Endometrium (tissue), 2 donors: Measurements from ENCODE around the gene HBM.
"Not testable (repeated sequence)": the region's sequence is repeated elsewhere in the genome, so short reads cannot be mapped to it uniquely, and the experiment has no call there.

Source experiments
- FAIRE-seq: peaks from 2 replicates; lab custom pipeline; 2012; peaks lifted over from hg19 to GRCh38; lab: Jason Lieb, UNC
- donor health status: control.
- donor health status: control.

Gene HBM

GRCh38 chr16:146646-147045, 19.1 kb upstream of the HBM start:
- FAIRE-seq: no peak

DNA sequence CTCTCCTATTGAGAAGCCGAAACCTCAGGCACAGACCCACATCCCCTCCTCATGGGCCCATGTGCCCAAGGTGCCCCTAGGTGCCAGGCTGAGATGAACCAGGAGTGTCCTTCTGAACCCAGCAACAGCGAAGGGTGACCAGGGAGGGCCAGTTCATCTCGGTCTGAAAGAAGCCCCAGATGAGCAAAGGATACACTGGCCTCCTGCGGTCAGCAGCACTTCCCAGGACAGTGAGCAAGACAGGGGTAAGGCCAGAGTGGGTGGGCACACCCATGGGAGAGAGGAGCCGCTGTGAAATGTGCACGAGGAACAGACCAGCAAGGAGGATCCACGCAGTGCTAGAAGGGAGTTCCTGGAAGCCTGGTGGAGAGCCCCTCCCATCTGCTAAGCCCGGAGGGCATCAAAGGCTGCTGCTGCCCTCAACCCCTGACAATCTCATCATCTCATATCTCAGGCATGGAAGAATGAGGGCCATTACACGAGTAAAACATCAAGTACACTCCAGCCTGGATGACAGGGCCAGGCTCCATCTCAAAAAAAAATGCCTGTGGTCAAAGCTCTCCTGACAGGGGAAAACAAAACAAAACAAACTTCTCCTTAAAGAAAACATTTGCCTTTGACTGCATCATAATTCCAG, 16.6 kb upstream of the HBM start:
- no peak for FAIRE-seq

- no peak for FAIRE-seq
Measured at GRCh38 chr16:152141-153128, 13.3 kb upstream of the HBM start, which contains the start of gene HBZ. Gene HBZ (plus strand): TSS chr16:152644. CDS start chr16:152910, 266 bp downstream.

GRCh38 chr16:153129-153521, 12.7 kb upstream of the HBM start:
- not testable (repeated sequence) for FAIRE-seq

DNA sequence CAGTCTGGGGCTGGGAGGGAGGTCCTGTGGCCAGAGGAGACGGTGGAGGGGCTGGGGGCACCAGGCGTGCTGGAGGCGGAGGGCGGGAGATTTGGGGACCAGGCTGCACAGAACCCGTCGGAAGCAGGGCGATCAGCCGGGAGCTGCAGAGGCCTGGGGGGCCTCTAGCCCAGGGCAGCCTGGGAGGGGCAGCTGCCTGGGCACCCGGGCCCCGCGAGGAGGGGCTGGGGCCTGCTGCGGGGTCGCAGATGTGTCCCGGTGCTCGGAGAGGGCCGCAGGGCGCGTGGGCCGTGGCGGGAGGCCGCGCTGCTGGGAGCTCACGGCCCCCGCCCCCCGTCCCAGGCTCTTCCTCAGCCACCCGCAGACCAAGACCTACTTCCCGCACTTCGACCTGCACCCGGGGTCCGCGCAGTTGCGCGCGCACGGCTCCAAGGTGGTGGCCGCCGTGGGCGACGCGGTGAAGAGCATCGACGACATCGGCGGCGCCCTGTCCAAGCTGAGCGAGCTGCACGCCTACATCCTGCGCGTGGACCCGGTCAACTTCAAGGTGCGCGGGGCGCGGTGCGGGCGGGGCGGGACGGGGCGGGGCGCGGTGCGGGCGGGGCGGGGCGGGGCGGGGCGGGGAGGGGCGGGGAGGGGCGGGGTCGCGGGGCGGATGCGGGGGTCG, 12.1 kb upstream of the HBM start:
- FAIRE-seq: not testable (repeated sequence)

- FAIRE-seq: no peak
Measured at GRCh38 chr16:154217-155030, 11.4 kb upstream of the HBM start.

- no peak for FAIRE-seq
Measured at GRCh38 chr16:155031-155398, 10.8 kb upstream of the HBM start.

DNA sequence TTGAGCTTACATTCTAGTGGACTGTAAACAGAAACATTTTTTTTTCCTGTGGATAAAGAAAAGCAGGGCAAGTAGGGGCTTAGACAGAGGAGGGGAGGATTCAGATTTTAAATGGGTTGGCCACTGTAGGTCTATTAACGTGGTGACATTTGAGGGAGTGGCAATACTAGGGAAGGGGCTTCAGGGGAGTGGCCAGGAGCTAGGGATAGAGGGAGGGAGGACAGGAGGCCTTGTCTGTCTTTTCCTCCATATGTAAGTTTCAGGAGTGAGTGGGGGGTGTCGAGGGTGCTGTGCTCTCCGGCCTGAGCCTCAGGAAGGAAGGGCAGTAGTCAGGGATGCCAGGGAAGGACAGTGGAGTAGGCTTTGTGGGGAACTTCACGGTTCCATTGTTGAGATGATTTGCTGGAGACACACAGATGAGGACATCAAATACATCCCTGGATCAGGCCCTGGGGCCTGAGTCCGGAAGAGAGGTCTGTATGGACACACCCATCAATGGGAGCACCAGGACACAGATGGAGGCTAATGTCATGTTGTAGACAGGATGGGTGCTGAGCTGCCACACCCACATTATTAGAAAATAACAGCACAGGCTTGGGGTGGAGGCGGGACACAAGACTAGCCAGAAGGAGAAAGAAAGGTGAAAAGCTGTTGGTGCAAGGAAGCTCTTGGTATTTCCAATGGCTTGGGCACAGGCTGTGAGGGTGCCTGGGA, 6.5 kb upstream of the HBM start:
- no peak for FAIRE-seq

DNA sequence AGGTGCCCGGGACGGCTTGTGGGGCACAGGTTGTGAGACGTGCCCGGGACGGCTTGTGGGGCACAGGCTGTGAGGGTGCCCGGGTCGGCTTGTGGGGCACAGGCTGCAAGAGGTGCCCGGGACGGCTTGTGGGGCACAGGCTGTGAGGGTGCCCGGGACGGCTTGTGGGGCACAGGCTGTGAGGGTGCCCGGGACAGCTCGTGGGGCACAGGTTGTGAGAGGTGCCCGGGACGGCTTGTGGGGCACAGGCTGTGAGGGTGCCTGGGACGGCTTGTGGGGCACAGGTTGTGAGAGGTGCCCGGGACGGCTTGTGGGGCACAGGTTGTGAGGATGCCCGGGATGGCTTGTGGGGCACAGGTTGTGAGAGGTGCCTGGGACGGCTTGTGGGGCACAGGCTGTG, 5.5 kb upstream of the HBM start:
- FAIRE-seq: not testable (repeated sequence)

- no peak for FAIRE-seq
Measured at GRCh38 chr16:160691-161190, 5.0 kb upstream of the HBM start.

GRCh38 chr16:162271-162991, 3.3 kb upstream of the HBM start:
- FAIRE-seq: no peak

DNA sequence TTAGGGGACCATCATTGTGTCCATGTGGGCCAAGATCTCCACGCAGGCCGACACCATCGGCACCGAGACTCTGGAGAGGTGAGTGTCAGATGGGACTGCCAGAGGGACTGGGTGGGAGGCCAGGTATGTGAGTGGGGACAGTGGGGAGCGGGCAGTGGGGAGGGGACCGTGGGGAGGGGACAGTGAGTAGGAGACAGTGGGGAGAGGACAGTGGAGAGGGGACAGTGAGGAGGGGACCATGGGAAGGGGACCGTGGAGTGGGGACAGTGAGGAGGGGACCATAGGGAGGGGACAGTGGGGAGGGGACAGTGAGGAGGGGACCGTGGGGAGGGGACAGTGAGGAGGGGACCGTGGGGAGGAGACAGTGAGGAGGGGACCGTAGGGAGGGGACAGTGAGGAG, 2.6 kb upstream of the HBM start:
- not testable (repeated sequence) for FAIRE-seq

DNA sequence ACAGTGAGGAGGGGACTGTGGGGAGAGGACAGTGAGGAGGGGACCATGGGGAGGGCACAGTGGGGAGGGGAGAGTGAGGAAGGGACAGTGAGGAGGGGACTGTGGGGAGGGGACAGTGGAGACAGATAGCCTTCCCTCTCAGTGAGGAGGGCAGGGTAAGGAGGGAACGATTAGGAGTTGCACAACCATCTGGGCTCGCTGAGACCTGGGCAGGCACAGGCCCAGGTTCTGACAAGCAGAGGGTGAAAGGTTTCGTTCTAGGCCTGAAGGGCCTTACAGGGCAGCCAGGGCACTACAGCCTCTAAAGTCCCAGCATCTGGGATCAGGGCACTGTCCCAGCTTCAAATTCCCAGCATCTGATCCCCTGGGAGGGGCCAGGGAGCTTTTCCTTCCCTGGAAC, 2.1 kb upstream of the HBM start:
- not testable (repeated sequence) for FAIRE-seq

- FAIRE-seq: not testable (repeated sequence)
Measured at GRCh38 chr16:164134-164823, 1.5 kb upstream of the HBM start.

- FAIRE-seq: no peak
Measured at GRCh38 chr16:164827-165538, 795 bp upstream of the HBM start.

GRCh38 chr16:166375-167121, 770 bp downstream of the HBM start:
- FAIRE-seq: no peak

- no peak for FAIRE-seq
Measured at GRCh38 chr16:167122-167690, 1.4 kb downstream of the HBM start.

DNA sequence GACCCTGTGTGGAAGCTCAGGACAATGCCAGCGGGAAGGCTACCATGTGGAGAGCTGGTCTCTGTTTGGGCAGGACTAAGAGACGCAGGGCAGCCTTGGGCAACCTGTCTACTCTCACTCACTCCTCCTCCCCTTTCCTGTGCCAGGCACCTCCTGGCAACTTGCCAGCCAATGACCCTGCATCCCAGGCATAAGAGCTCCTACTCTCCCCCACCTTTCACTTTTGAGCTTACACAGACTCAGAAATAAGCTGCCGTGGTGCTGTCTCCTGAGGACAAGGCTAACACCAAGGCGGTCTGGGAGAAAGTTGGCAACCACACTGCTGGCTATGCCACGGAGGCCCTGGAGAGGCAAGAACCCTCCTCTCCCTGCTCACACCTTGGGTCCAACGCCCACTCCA, 2.6 kb downstream of the HBM start:
- FAIRE-seq: no peak
